ENCODE data around the gene KDM1A.
"Not testable (repeated sequence)": the region's sequence is repeated elsewhere in the genome, so short reads cannot be mapped to it uniquely, and the experiment has no call there.

KDM1A gene

DNA sequence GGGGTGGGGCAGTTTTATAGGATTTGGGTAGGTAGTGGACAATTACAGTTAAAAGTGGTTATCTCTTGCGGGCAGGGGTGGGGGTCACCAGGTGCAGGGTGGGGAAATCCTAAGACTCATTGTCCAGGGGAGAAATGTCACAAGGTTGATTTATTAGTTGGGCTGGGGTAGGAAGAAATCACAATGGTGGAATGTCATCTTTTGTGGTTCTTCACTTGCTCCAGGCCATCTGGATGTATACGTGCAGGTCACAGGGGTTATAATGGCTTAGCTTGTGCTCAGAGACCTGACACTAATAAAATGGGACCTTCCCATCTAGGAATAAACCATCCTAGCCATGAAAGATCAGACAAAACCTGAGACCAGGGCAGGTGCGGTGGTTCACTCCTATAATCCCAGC is 15.2 kb upstream of the KDM1A start:
- DNase-seq (ENCODE audit: low read depth): no peak
- TF ChIP-seq, protein P1, sequence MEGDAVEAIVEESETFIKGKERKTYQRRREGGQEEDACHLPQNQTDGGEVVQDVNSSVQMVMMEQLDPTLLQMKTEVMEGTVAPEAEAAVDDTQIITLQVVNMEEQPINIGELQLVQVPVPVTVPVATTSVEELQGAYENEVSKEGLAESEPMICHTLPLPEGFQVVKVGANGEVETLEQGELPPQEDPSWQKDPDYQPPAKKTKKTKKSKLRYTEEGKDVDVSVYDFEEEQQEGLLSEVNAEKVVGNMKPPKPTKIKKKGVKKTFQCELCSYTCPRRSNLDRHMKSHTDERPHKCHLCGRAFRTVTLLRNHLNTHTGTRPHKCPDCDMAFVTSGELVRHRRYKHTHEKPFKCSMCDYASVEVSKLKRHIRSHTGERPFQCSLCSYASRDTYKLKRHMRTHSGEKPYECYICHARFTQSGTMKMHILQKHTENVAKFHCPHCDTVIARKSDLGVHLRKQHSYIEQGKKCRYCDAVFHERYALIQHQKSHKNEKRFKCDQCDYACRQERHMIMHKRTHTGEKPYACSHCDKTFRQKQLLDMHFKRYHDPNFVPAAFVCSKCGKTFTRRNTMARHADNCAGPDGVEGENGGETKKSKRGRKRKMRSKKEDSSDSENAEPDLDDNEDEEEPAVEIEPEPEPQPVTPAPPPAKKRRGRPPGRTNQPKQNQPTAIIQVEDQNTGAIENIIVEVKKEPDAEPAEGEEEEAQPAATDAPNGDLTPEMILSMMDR (IDR thresholded peaks at IDR 0.05; ENCODE audit: control insufficient read depth, insufficient read depth, low read depth, low read length, missing control alignments): no peak
- H3K4me3 ChIP-seq (ENCODE audit: control insufficient read depth, low read depth, low read length): no peak overlapping the region

DNA sequence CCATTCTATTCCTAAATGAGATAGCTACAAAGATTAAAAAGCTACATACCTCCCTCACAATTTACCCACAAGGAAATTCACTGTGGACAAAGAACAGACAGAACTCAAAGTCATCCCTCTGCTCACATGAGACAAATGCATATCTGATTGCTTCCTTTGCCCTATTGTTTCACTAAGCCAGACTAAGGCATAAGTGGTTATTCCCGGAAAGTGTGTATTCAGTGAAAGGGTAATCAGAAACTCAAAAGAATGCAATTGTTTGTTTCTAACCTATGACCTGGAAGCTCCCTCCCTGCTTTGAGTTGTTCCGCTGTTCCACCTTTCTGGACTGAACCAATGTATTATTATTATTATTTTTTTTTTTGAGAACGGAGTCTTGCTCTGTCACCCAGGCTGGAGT is 14.5 kb upstream of the KDM1A start:
- not testable (repeated sequence) for DNase-seq (ENCODE audit: low read depth); H3K4me3 ChIP-seq (ENCODE audit: control insufficient read depth, low read depth, low read length)

GRCh38 chr1:23007106-23007505 is 12.2 kb upstream of the KDM1A start:
- no peak overlapping the region for H3K4me3 ChIP-seq (ENCODE audit: control insufficient read depth, low read depth, low read length)
- DNase-seq (ENCODE audit: low read depth): no peak
- TF ChIP-seq, protein P1 (IDR thresholded peaks at IDR 0.05; ENCODE audit: control insufficient read depth, insufficient read depth, low read depth, low read length, missing control alignments): no peak

DNA sequence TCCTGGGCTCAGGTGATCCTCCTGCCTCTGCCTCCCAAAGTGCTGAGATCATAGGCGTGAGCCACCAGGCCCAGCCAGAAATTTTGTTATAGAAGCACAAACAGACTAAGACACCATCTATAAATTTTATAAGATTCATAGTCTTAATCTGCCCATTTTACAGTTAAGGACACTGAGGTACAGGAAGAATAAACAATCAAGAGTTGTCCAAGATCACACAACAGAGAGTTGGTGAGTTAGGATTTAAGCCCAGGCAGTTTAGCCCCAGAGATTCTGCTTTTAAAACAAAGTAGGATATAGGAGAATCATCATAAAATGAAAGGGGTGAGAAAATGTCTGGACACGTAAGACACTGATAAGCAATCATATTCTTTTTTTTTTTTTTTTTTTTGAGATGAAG is 10.4 kb upstream of the KDM1A start:
- TF ChIP-seq, protein P1 (IDR thresholded peaks at IDR 0.05; ENCODE audit: control insufficient read depth, insufficient read depth, low read depth, low read length, missing control alignments): no peak
- no peak for DNase-seq (ENCODE audit: low read depth)
- no peak overlapping the region for H3K4me3 ChIP-seq (ENCODE audit: control insufficient read depth, low read depth, low read length)

GRCh38 chr1:23010025-23010424 is 9.2 kb upstream of the KDM1A start:
- not testable (repeated sequence) for H3K4me3 ChIP-seq (ENCODE audit: control insufficient read depth, low read depth, low read length); DNase-seq (ENCODE audit: low read depth)

DNA sequence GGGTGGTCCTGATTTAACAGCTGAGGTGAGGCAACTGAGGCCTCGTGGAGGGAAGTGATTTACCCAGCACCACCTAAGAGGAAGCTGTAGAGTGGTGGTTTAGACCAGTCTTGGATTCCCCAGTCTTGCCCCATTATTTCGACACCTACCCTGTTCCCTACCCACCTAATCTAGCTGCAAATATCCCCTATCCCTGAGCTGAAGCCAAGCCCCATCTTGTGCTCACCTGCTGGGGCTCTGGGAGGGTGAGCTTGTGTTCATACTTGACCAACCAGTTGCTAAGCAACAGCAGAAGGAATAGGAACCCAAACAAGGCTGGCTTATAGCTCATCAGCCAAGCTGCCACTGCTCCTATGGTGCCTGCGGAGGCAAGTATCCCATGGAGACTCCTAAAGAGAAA is 5.6 kb upstream of the KDM1A start:
- H3K4me3 ChIP-seq (ENCODE audit: control insufficient read depth, low read depth, low read length): no peak overlapping the region
- DNase-seq (ENCODE audit: low read depth): no peak
- TF ChIP-seq, protein P1 (IDR thresholded peaks at IDR 0.05; ENCODE audit: control insufficient read depth, insufficient read depth, low read depth, low read length, missing control alignments): no peak

DNA sequence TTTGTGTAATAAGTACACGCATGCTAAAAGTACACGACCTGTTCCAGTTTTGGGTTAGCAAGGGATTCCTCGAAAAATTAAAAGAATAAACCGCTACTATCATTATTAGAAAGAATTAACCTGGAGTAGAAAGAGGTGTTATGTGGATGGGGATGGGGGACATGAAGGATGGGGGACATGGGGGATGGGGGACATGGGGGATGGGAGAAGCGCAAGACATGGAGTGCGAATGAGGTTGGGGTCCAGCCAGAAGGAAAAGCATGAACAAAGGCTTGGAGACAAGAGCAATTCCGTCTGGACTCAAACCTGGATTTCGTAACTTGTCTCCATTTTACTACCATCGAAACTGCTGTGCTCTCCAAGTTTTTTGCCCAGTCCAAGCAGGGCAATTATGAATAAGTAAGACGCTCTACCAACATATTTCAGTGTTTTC is 591 bp upstream of the KDM1A start:
- DNase-seq (ENCODE audit: low read depth): no peak
- TF ChIP-seq, protein P1 (IDR thresholded peaks at IDR 0.05; ENCODE audit: control insufficient read depth, insufficient read depth, low read depth, low read length, missing control alignments): no peak
- peak overlapping the region; percentile 89 for H3K4me3 ChIP-seq (ENCODE audit: control insufficient read depth, low read depth, low read length)

- peak overlapping the region; percentile 89 for H3K4me3 ChIP-seq (ENCODE audit: control insufficient read depth, low read depth, low read length)
- DNase-seq (ENCODE audit: low read depth): no peak
- TF ChIP-seq, protein P1 (IDR thresholded peaks at IDR 0.05; ENCODE audit: control insufficient read depth, insufficient read depth, low read depth, low read length, missing control alignments): no peak
Observed at GRCh38 chr1:23019863-23020625, 776 bp downstream of the KDM1A start.

All from AG09309 (cell line).